ENCODE data around the gene POU2F2.

DNA sequence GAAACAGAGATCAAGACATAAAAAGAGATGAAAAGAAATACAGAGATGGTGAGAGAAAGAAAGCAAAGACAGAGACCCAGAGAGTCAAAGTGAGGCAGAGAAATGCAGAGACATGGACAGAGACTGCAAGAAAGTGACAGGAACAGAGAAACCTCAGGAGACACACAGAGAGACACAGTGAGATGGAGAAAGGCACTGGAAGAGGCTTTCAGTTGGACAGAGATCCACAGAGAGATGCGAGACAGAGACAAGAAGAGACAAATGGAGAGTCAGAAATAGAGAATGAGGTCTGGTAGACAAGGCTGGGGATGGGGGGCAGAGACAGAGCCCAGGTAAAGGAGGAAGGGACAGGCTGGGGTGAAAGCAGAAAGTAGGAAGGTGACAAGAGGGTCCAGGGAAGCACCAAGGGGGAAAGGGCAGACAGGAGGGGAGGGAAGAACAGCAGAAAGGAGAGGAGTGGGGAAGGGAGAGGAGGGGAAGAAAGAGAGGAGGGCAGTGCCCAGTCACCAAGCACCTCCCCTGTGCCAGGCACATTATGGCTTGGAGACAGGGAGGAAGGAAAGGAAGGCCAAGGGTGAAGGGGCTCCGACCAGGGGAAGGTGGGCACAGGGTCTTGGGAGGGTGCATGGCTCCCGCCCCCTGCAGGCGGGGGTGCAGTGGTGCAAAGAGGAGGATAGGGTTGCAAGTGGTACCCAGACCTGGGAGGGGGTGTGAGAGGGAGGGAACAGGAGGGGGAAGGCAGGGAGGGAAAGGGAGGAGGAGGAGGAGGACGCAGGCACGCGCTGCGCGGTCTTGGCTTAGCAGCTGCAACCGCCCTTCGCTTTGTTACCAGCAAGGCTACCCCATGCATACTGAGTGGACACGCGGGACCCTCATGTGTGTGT, 46.8 kb upstream of the POU2F2 start:
- TF ChIP-seq, protein P1, sequence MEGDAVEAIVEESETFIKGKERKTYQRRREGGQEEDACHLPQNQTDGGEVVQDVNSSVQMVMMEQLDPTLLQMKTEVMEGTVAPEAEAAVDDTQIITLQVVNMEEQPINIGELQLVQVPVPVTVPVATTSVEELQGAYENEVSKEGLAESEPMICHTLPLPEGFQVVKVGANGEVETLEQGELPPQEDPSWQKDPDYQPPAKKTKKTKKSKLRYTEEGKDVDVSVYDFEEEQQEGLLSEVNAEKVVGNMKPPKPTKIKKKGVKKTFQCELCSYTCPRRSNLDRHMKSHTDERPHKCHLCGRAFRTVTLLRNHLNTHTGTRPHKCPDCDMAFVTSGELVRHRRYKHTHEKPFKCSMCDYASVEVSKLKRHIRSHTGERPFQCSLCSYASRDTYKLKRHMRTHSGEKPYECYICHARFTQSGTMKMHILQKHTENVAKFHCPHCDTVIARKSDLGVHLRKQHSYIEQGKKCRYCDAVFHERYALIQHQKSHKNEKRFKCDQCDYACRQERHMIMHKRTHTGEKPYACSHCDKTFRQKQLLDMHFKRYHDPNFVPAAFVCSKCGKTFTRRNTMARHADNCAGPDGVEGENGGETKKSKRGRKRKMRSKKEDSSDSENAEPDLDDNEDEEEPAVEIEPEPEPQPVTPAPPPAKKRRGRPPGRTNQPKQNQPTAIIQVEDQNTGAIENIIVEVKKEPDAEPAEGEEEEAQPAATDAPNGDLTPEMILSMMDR (conservative IDR thresholded peaks at IDR 0.05; ENCODE audit: low read depth, low read length) = peak; percentile 48
- TF ChIP-seq EZH2phosphoT487 (IDR thresholded peaks at IDR 0.05; ENCODE audit: borderline replicate concordance, low read length) = no peak
